Measurements from ENCODE around the gene S100A5.
A peak's percentile ranks its signal among the peaks of the same experiment; 100 is the strongest.

Gene S100A5

GRCh38 chr1:153548722-153549688, 8.3 kb upstream of the S100A5 start, which contains the start of gene S100A3:
Gene S100A3, minus strand, starts transcription at chr1:153549258. Its CDS starts 773 bp downstream, at chr1:153548485.
- POLR2A ChIA-PET: no interaction called here
- CTCF ChIA-PET: interaction anchor here (1.1 to 7.5 kb wide), 4 partner anchors 10 to 197 kb away, joined by 3 to 51 read pairs (median 14); partner anchors contain the start of gene S100A6
- no peak for DNase-seq (ENCODE audit: extremely low spot score)
- TF ChIP-seq CTCF (IDR thresholded peaks at IDR 0.05; ENCODE audit: control extremely low read depth, extremely low read depth, low read depth, missing control alignments): no peak

- no peak for TF ChIP-seq CTCF (IDR thresholded peaks at IDR 0.05; ENCODE audit: control extremely low read depth, extremely low read depth, low read depth, missing control alignments)
These were observed 7.1 kb upstream of the S100A5 start for GRCh38 chr1:153547560-153548551.

GRCh38 chr1:153546796-153547559, 6.2 kb upstream of the S100A5 start:
- TF ChIP-seq CTCF (IDR thresholded peaks at IDR 0.05; ENCODE audit: control extremely low read depth, extremely low read depth, low read depth, missing control alignments): no peak
- no peak for DNase-seq (ENCODE audit: extremely low spot score)
- ChIA-PET POLR2A (no interaction called here), CTCF (interaction anchor here (1.2 to 5.0 kb wide), 4 partner anchors 13 to 36 kb away, joined by 3 to 37 read pairs (median 10); partner anchors contain the start of gene S100A6)

More at GRCh38 chr1:153547560-153548551, 7.1 kb upstream of the S100A5 start:
- no peak for DNase-seq (ENCODE audit: extremely low spot score)
- POLR2A ChIA-PET: no interaction called here
- CTCF ChIA-PET: interaction anchor here (1.0 to 7.5 kb wide), 8 partner anchors 9 to 56 kb away, joined by 3 to 51 read pairs (median 4); partner anchors contain the start of gene S100A6

- TF ChIP-seq CTCF (IDR thresholded peaks at IDR 0.05; ENCODE audit: control extremely low read depth, extremely low read depth, low read depth, missing control alignments): no peak
- ChIA-PET POLR2A (no interaction called here), CTCF (interaction anchor here (0.7 to 5.0 kb wide), 4 partner anchors 13 to 26 kb away, joined by 3 to 37 read pairs (median 10); partner anchors contain the start of gene S100A6)
- DNase-seq (ENCODE audit: extremely low spot score): no peak
These were observed 5.6 kb upstream of the S100A5 start for GRCh38 chr1:153546371-153546770.

GRCh38 chr1:153545067-153546055, 4.6 kb upstream of the S100A5 start, which contains the start of gene S100A4:
Gene S100A4, minus strand, starts transcription at chr1:153545806. Its CDS starts 1,012 bp downstream, at chr1:153544794.
- POLR2A ChIA-PET: no interaction called here
- TF ChIP-seq CTCF (IDR thresholded peaks at IDR 0.05; ENCODE audit: control extremely low read depth, extremely low read depth, low read depth, missing control alignments): no peak
- peak; percentile 79 for DNase-seq (ENCODE audit: extremely low spot score)
- CTCF ChIA-PET: interaction anchor here (0.6 to 5.0 kb wide), 12 partner anchors 9 to 80 kb away, joined by 3 to 37 read pairs (median 4); partner anchors contain the start of gene S100A6
